Loucy (cell line): Measurements from ENCODE around the gene GRK1.
"Not testable (repeated sequence)": the region's sequence is repeated elsewhere in the genome, so short reads cannot be mapped to it uniquely, and the experiment has no call there.

Experiments used
- H2AFZ ChIP-seq: fragments of 200-600 bp; sonication (generic); 2 replicates; pipeline ENCODE4 v1.6.0; 2016; ENCODE audit warnings: antibody characterized with exemption, mild to moderate bottlenecking, low read length, moderate library complexity
- H3F3A ChIP-seq: fragments of 200-600 bp; 2 replicates; pipeline ENCODE4 v1.6.0; 2016; ENCODE audit warnings: antibody characterized with exemption, low read depth, mild to moderate bottlenecking
- H3K27me3 ChIP-seq: fragments of 200-600 bp; sonication (generic); 2 replicates; pipeline ENCODE4 v1.6.1; 2014; ENCODE audit warnings: low read length, mild to moderate bottlenecking; ENCODE audit not compliant: insufficient read depth, poor library complexity, severe bottlenecking
- H3K36me3 ChIP-seq: fragments of 200-600 bp; sonication (generic); 2 replicates; pipeline ENCODE4 v1.6.1; 2016; ENCODE audit warnings: low read length; ENCODE audit not compliant: insufficient read depth
- H3K4me1 ChIP-seq: fragments of 200-600 bp; sonication (generic); 2 replicates; pipeline ENCODE4 v1.5.1; 2014; ENCODE audit warnings: low read length, mild to moderate bottlenecking; ENCODE audit not compliant: insufficient read depth, poor library complexity, severe bottlenecking
- H3K4me2 ChIP-seq: fragments of 200-600 bp; sonication (generic); 2 replicates; pipeline ENCODE4 v1.6.0; 2014; ENCODE audit warnings: antibody characterized with exemption, low read length, low read depth, mild to moderate bottlenecking; ENCODE audit not compliant: poor library complexity, severe bottlenecking
- H3K4me3 ChIP-seq: fragments of 200-600 bp; sonication (generic); 2 replicates; pipeline ENCODE4 v1.5.1; 2014; ENCODE audit warnings: low read length, mild to moderate bottlenecking, mixed read lengths; ENCODE audit not compliant: poor library complexity, severe bottlenecking
- H3K79me2 ChIP-seq: fragments of 200-600 bp; sonication (generic); 2 replicates; pipeline ENCODE4 v1.6.1; 2014; ENCODE audit warnings: low read length; ENCODE audit not compliant: insufficient read depth
- H3K9ac ChIP-seq: fragments of 200-600 bp; sonication (generic); 2 replicates; pipeline ENCODE4 v1.6.0; 2014; ENCODE audit warnings: mild to moderate bottlenecking, low read depth, low read length, moderate library complexity; ENCODE audit not compliant: poor library complexity, severe bottlenecking
- H3K9me2 ChIP-seq: fragments of 200-600 bp; sonication (generic); replicated peaks from 2 replicates; pipeline ENCODE4 v1.6.1; 2016; ENCODE audit warnings: low read depth, low read length, mixed read lengths
- H3K9me3 ChIP-seq: fragments of 200-600 bp; sonication (generic); 2 replicates; pipeline ENCODE4 v1.6.1; 2014; ENCODE audit warnings: mild to moderate bottlenecking, antibody characterized with exemption, low read length, low read depth; ENCODE audit not compliant: insufficient read depth
- H4K20me1 ChIP-seq: fragments of 200-600 bp; sonication (generic); 2 replicates; pipeline ENCODE4 v1.6.0; 2014; ENCODE audit warnings: antibody characterized with exemption, low read length, mild to moderate bottlenecking; ENCODE audit not compliant: insufficient read depth, poor library complexity, severe bottlenecking
- CTCF ChIP-seq: fragments of 200-600 bp; sonication (generic); conservative IDR thresholded peaks from 2 replicates; pipeline ENCODE4 v1.5.1; 2014; ENCODE audit warnings: mild to moderate bottlenecking, antibody characterized with exemption, low read length
- EZH2phosphoT487 ChIP-seq: fragments of 200-600 bp; IDR thresholded peaks from 2 replicates; pipeline ENCODE4 v1.6.1; 2018; ENCODE audit warnings: antibody characterized with exemption, mild to moderate bottlenecking, moderate library complexity, borderline replicate concordance

The GRK1 gene

GRCh38 chr13:113743366-113744195 is 76.6 kb downstream of the GRK1 start:
- H2AFZ ChIP-seq, result no peak overlapping the region
- no peaks in the 10 kb centered on the region for H3K9me3 ChIP-seq
- H3K4me3 ChIP-seq, result no peak overlapping the region
- no peaks in the 10 kb centered on the region for H3K36me3 ChIP-seq
- H4K20me1 ChIP-seq, result no peaks in the 10 kb centered on the region
- no peak overlapping the region for H3K9ac ChIP-seq
- no peak overlapping the region for H3K4me2 ChIP-seq
- no peaks in the 10 kb centered on the region for H3K9me2 ChIP-seq
- H3K79me2 ChIP-seq, result no peaks in the 10 kb centered on the region
- TF ChIP-seq EZH2phosphoT487, result no peak
- no peak for TF ChIP-seq CTCF
- no peaks in the 10 kb centered on the region for H3K27me3 ChIP-seq
- 0 out of 2 replicates have a peak, but pooled peaks cover 5% of the 10 kb centered on the region for H3F3A ChIP-seq
- H3K4me1 ChIP-seq, result peaks cover 31% of the 10 kb centered on the region

- no peaks in the 10 kb centered on the region for H3K9me3 ChIP-seq
These were observed 77.4 kb downstream of the GRK1 start for GRCh38 chr13:113744197-113745000.

GRCh38 chr13:113745059-113745458 is 78.0 kb downstream of the GRK1 start:
- TF ChIP-seq EZH2phosphoT487 (no peak), CTCF (no peak)

More at GRCh38 chr13:113744197-113745000, 77.4 kb downstream of the GRK1 start:
- Histone ChIP-seq H2AFZ (no peak overlapping the region), H3F3A (0 out of 2 replicates have a peak, but pooled peaks cover 5% of the 10 kb centered on the region), H3K9ac (no peak overlapping the region), H3K4me1 (peaks cover 31% of the 10 kb centered on the region), H3K4me3 (no peak overlapping the region), H3K9me2 (no peaks in the 10 kb centered on the region), H3K27me3 (no peaks in the 10 kb centered on the region), H3K4me2 (no peak overlapping the region), H3K36me3 (no peaks in the 10 kb centered on the region), H3K79me2 (no peaks in the 10 kb centered on the region), H4K20me1 (no peaks in the 10 kb centered on the region)
- TF ChIP-seq CTCF, result no peak
- TF ChIP-seq EZH2phosphoT487, result no peak

GRCh38 chr13:113745500-113746142 is 78.6 kb downstream of the GRK1 start:
- peaks cover 24% of the 10 kb centered on the region for H3K4me1 ChIP-seq
- H2AFZ ChIP-seq, H3K4me2 ChIP-seq, H3K9me2 ChIP-seq, H3K27me3 ChIP-seq, H3K79me2 ChIP-seq, H3K4me3 ChIP-seq, H3F3A ChIP-seq, H3K9ac ChIP-seq, H3K36me3 ChIP-seq, H4K20me1 ChIP-seq, H3K9me3 ChIP-seq: not testable (repeated sequence)

More at GRCh38 chr13:113745059-113745458, 78.0 kb downstream of the GRK1 start:
- H2AFZ ChIP-seq, result no peak overlapping the region
- H3K27me3 ChIP-seq, result no peaks in the 10 kb centered on the region
- no peak overlapping the region for H3K4me2 ChIP-seq
- no peaks in the 10 kb centered on the region for H3K36me3 ChIP-seq
- 0 out of 2 replicates have a peak, but pooled peaks cover 5% of the 10 kb centered on the region for H3F3A ChIP-seq
- H4K20me1 ChIP-seq, result no peaks in the 10 kb centered on the region
- H3K9ac ChIP-seq, result no peak overlapping the region
- peaks cover 29% of the 10 kb centered on the region for H3K4me1 ChIP-seq
- H3K4me3 ChIP-seq, result no peak overlapping the region
- no peaks in the 10 kb centered on the region for H3K9me3 ChIP-seq
- no peaks in the 10 kb centered on the region for H3K79me2 ChIP-seq
- no peaks in the 10 kb centered on the region for H3K9me2 ChIP-seq
